Hematopoietic multipotent progenitor cell treated with erythropoietin and hydrocortisone succinate and interleukin-3 and kit ligand, for 6 days (in vitro differentiated cells): Measurements from ENCODE around the gene ART4.

Source experiments
- DNase-seq: peaks from one replicate; pipeline ENCODE4 v3.0.0-alpha.2; 2015

ART4 gene

DNA sequence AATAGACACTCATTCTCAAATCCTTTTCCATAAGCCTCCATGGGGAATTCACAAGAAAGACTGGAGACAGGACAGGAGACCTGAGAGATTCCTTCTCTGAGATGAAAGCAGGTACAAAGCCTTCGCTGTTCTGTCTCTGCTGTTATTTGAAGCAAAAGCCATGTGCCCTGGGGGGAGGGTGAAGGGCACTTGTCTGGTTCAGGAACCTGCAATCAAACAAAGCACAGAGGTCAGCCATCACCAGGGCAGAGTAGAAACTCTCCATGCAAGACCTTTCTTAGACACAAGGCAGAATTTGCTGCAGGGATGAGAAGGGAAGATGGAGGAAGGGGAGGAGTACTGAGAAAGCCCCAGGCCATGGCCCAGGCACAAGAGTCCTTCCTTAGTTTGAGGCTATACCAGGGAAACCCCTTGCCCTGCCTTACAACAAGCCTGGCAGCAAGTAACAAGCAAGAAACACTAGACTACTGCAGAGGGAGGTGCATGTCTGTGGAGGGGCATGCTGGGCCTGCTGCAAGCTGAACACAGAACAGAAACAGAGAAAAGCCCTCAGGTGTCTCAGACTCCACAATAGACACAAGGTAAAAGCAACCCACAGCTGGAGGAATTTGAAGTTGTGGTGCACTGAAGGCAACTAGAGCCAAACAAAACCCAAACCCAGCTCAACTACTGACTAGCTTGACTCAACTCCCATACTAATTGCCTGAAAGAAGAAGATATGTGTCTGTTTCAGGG lies 7.8 kb upstream of the ART4 start:
- no peak for DNase-seq

DNA sequence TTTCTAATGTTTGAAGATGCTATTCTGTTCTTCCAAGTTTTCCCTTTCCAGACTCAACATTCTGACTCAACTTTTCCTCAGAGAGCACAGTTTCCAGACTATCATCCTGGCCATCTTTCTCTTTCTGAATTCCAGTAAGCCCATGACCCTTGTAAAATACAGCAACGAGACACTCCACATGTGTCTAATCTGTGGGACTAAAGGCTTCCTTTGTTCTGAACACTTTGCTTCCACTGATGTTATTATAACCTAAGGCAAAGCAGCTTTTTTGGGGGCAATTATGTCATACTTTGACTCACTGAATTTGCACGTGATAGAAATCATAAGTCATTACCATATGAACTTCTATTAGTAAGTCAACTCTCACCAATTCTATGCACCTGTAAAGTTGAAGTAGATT lies 6.3 kb upstream of the ART4 start:
- DNase-seq = no peak

DNA sequence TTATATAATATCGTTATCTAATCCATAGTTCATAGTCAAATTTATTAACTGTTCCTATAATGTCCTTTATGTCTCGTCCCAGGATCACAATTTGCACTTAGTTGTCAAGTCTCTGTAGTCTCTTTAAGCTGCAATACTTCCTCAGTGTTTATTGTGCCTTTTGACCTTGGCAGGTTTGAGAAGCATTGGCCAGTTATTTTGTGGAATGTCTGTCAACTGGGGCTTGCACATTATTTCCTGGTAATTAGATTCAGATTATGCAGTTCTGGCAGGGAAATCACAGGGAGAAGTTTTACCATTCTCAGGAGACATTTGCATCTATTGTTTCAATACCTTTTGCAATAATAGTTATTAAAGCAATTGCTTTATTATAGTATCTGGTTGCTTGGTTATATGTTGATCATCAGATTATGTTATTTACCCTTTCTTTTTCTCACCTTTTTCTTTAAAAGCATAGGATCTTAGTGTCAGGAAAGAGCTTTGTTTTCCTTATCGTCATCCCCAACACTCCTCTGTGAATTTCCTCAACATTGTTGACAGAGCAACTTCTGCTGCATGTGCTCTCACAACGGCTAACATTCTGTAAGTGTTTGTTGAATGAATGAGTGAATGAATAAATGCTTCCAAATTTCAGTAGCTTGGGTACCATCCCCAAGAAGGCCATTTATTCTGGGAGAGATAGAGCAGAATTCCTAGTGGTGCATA lies 3.7 kb upstream of the ART4 start:
- DNase-seq = no peak

DNA sequence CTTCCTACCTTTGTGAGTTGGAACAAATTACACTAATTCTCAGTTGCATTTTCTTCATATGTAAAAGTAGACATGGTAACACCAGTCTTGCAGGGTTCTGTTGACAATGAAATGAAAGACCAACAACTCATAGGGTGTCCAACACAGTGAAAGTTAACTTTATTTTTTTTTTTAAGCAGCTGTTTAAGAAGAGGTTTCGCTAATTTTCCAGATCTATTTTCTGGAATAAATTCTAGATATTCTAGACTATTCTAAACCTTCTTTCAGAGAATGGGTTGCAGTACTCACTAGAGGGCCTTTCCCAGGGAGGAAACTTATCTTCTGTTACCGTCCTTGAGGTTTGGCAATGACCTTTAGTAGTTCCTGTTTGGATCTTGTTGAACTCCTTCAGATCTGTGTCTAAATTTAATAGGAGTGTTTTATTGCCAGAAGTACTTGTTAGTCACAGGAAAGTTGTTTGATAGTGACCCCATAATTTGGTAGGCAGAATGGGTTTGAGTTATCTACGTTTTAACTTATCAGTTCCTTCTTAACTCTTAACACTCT lies 2.8 kb upstream of the ART4 start:
- peak; percentile 65 for DNase-seq

DNA sequence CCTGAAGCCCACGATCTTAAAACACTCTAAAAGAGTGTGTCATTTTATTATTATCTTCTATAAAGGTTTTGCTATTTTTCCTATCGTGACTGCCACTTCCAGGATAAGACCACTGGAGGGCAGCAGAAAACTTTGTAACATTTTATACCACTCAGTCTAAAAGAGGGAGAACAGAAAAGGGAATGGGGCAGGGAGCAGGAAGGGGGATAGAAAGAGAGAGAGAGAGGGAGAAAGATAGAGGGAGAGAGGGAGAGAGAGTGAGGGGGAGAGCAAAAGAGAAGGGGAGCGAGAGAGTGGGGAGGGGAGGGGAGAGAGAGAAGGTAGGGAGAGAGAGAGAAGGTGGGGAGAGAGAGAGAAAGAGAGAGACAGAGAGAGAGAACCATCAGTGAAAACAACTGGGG lies 2.0 kb upstream of the ART4 start:
- peak; percentile 88 for DNase-seq

DNA sequence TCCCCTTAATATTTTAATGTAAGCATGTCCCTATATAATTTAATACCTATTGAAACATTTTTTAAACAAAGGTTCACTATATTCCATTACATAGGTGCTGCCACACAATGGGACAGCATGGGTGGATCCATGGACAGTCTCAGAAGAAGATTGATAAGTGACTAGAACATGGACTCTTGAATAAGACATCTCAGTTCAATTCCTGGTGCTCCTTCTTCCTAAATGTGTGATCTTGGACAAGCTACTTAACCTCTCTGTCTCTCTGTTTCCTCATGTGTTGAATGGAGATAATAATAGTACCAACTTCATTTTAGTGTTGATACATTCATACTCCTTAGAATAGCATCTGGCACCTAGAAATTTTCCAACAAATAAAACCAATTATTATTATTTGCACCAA lies 1.1 kb upstream of the ART4 start:
- DNase-seq = peak; percentile 10

DNA sequence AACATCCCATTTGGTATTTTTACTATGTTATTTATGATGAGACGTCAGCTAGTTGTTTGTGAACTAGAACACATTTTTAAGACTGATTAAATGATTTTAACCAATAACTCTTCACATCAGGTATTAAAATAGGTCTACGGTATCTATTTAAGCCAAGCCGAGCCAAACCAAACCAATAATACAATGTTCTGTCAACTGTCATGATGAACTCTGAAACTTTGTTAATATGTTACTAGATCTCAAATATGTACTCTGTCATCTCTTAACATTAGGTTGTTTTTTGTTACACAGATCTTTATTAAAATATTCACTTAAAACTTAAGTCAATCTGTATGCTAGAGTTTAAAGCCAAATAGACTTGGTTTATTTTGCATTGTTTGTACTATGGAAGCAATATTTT lies 1.0 kb downstream of the ART4 start:
- DNase-seq = no peak

GRCh38 chr12:14841761-14842160 lies 1.6 kb downstream of the ART4 start:
- no peak for DNase-seq

DNA sequence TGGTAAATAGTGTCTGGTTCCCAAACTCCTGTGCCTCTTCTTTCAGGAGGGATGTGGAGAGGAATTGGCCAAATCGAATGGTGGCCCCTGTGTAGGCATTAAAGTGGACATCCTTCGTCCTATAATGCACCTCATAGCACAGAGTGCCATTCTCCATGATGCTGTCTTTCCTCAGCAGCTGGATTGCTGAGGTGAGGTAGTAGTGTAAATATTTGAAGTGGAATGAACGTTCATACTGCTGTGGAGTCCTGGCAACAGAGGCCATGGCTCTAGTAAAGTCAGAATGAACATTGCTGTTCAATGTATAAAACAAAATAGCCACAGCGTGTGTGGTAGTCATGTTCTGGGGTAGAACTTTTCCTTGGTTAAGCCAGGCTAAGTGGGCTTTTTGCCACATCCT lies 2.7 kb downstream of the ART4 start:
- DNase-seq = no peak

- DNase-seq = no peak
Measured at GRCh38 chr12:14839262-14839661, 4.1 kb downstream of the ART4 start.

- DNase-seq = peak; percentile 39
Measured at GRCh38 chr12:14836336-14837210, 6.8 kb downstream of the ART4 start.

- DNase-seq = peak; percentile 14
Measured at GRCh38 chr12:14834509-14834908, 8.8 kb downstream of the ART4 start.

GRCh38 chr12:14833952-14834351 lies 9.4 kb downstream of the ART4 start:
- DNase-seq = peak; percentile 36

DNA sequence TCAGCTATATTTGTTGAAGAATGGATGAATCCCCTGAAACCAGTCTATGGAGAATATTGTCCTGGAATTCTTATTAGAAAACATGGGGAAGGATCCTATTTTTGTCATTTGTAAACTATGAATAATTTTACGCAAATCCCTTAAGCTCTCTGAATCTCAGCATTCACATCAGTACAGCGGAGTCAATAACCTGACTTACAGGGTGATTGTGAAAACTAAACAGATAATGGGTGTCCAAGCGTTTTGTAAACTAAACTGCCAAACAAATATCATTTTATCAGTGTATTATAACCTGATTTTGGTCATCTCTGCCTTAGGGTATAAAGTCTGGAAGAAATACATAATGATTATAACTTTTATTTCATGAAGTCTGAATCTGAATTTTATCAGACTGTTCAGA lies 10.0 kb downstream of the ART4 start:
- DNase-seq = no peak

DNA sequence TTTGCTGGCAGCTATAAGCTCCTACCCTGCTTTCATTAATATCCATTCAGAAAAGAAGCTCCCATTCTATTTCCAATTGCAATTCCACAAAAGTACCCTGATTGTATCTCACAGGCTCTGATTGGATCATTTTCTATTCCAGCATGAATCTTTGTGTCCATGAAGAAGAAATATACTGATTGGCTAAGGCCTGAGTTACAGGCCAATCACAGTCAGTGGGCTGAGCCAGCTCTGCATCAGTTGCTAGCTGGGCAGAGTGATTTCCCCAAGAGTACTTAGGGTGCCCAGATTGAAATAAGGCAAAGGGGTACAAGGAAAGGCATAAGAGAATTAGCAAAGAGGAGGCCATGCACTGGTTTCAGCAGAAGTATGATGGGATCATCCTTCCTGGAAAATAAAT lies 14.4 kb downstream of the ART4 start:
- DNase-seq = no peak

DNA sequence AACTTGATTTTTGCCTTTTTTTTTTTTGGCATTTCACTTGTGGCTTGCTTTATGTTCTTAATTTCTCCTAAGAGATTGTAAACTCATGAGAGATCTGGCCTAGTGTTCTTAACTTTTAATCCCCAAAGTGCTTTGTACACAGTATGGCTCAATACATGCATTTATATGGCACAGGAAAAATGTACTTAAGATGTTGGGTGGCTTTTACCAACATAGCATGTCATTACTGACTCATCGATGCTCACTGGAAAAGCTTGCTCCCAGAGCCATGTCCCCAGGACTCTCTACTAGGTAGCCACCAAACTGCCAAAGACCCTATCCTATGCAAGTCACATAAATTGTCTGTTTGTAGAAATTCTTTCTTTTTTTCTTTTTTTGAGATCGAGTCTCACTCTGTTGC lies 16.3 kb downstream of the ART4 start:
- no peak for DNase-seq

DNA sequence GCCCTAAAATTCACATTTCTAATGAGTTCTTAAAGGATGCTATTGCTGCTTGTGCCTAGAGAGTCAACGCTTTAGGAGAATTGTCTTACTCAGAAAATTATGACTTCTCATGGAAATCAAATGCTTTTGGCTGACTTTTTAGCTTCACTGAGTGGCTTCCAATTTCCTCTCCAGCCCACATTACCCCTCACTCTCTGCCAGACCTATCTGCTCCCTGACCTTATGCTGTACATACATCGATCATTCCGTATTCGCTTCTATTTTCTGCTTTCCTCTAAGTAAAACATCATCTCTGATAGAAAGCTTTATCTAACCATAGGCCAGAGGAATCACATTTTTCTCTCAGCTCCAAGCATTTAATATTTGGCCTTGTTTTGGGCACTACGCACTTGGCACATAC lies 16.8 kb downstream of the ART4 start:
- DNase-seq = no peak

DNA sequence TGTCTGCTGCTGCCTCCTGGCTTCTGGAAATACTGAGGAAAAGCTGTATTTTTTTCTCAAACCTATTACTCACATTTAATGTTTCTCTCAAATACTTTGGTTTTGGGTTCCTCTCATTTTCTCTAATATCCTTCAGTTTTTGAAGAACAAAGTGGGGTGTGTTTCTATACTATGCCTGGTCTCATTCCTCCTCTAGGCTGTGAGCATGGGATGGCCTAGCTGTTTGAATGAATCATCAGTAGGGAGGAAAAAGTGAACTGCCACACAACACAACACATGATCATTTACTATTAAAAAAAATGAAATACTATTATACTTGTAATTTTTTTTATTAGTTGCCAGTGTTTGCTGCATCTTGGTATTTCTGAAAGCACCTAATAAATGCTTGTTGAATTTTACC lies 18.1 kb downstream of the ART4 start:
- DNase-seq = no peak

- no peak for DNase-seq
Measured at GRCh38 chr12:14824012-14824634, 19.2 kb downstream of the ART4 start.

GRCh38 chr12:14814014-14814413 lies 29.3 kb downstream of the ART4 start, which contains the start of gene SMCO3:
SMCO3 (minus strand) TSS chr12:14814182; CDS start chr12:14806680, 7,502 bp downstream.
- no peak for DNase-seq

DNA sequence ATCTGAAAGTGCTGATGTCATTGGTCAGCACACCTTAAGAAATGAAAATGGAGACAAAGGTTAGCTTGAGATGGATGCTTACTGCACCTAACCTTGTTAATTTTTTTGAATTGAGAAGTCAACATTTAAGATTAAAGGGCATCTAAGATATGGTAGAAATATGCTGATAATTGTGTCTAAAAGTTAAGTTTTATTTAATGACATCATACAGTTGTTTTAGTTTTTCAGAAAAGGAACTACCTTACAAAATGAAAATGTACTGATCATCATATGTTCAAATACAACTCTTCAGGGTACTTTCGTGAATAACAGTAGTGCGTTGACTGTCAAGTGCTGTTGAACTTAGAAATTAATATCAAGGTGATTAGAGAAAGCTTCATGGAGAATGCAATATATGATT lies 31.8 kb downstream of the ART4 start:
- no peak for DNase-seq

DNA sequence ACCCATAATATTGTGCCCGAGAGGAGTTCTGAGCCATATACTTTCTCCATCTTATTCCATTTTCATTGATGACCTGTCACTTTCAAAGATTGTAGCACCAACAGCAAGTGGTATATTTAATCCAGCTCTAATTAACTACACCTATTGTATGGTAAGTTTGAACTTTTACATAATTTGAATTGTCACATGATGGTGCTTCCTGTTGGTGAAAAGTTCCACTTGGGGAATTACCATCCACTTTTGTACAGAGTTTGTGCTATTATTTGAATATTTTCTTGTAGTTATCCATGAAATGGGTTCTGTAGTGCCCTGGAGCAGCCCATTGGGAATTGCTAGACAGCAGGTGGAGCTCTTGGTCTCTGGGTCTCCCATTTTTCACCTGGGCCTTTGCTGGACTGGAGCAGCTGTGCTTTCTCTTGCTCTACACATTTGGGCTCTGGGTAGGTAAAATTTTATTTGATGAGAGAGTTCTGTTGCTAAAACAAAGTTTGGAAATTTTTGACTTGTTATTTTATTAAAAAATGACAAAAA lies 32.3 kb downstream of the ART4 start:
- DNase-seq = peak; percentile 65
